ELR (cell line): Measurements from ENCODE around the gene CHADL.
"Not testable (repeated sequence)": the region's sequence is repeated elsewhere in the genome, so short reads cannot be mapped to it uniquely, and the experiment has no call there.

Experiments
- DNase-seq: peaks from one replicate; pipeline ENCODE4 v3.0.0-alpha.2; 2015; ENCODE audit warnings: low read depth

The CHADL gene, protein sequence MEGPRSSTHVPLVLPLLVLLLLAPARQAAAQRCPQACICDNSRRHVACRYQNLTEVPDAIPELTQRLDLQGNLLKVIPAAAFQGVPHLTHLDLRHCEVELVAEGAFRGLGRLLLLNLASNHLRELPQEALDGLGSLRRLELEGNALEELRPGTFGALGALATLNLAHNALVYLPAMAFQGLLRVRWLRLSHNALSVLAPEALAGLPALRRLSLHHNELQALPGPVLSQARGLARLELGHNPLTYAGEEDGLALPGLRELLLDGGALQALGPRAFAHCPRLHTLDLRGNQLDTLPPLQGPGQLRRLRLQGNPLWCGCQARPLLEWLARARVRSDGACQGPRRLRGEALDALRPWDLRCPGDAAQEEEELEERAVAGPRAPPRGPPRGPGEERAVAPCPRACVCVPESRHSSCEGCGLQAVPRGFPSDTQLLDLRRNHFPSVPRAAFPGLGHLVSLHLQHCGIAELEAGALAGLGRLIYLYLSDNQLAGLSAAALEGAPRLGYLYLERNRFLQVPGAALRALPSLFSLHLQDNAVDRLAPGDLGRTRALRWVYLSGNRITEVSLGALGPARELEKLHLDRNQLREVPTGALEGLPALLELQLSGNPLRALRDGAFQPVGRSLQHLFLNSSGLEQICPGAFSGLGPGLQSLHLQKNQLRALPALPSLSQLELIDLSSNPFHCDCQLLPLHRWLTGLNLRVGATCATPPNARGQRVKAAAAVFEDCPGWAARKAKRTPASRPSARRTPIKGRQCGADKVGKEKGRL

DNA sequence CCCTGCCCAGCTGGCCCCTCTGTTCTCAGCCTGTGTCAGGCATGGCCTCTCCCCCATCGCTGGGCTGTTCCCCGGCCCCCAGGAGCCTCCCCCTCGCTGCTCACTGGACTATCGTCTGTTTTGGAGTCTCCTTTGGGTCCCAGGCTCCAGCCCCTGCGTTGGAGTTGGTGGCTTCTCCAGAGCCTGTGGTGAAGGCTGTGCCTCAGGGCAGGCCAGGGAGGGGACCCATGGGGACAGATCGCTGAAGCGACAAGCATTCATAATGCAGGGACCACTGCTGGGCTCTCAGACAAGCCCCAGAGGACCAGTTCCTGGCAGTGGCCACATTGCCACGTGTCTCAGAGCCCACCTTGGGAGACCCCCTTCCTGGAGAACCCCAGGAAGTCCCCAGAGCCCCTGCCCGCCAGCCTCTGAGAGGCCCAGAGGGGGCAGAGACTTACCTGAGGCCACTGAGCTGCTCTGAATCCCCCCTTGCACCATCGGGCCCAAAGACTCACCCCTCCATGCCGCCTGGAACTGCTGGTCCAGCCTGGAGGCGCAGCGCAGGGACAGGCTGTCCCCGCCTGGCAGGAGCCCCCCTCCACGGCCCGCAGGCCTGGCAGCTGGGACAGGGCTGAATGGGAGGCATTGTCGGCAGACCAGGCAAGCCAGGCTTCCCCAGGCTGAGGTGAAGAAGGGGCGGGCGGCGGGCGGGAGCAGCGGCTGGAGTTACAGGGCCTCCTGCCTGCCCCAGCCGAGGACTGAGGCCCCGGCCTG is at the start of gene CHADL:
Gene CHADL, minus strand, starts transcription at position 555 of the 756 bp plus-strand sequence. Its CDS starts 50 bp downstream, at position 505.
- no peak for DNase-seq

DNA sequence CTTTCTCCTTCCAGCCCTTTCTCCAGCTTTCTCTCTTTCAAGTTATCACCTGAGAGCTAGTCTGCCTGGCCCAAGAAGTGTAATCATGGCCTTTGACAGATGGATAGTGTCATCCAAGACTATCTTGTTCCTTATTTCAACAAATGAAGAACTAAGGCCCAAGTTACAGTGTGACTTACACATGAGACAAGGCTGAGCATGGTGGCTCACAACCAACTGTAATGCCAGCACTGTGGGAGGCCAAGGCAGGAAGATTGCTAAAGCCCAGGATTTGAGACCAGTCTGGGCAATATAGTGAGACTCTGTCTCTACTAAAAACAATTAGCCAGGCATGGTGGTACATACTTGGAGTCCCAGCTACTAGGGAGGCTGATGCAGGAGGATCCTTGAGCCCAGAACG is 48.9 kb upstream of the CHADL start:
- no peak for DNase-seq

DNA sequence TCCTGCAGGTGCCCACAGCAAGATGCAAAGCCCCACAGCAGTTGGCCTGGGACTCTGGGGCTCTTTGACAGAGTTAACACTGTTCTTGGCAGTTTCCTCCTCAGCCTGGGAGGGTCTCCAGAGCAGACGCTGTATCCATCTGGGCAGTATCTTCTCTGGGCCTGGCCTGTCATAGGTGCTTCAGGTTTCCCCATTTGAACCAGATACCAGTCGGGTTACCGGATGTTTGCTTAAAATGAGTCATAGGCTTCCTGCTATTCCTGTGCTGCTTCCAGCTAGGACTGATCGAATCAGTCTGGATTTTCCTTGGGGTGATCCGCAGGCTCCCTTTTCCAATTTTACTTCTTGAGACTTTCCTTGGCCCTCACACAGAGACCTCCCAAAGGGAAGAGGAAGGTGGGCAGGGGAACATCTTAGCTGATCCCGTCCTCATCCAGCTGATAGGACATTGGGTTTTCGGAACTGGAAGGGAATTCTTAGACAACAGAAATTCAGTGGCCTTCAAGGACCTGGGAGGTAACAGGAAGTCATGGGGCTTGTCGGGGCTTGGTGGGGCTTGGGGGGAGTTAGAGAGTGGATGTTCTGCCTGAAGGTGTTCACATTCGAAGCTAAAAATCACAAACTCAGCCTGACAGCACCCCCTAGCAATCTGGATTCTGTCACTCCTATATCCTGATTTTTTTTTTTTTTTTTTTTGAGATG is 47.7 kb upstream of the CHADL start:
- peak; percentile 94 for DNase-seq

DNA sequence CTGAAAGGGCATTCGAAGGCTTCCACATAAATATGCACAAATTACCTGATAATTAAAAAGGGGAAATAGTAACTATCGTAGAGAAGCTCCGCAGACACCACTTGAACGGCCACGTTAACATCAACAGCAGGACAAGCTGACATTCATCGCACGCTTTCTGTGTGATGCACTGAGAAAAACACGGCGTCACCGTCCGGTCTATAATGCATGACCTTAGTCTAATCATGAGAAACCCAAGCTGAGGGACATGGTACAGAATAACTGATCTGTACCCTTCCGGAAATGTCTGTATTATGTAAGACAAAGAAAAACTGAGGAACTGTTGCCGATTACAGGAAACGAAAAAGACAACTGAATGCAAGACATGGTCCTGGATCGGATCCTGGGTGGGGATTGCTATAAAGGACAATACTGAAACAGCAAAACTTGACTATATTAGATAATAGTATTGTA is 45.9 kb upstream of the CHADL start:
- peak; percentile 77 for DNase-seq

DNA sequence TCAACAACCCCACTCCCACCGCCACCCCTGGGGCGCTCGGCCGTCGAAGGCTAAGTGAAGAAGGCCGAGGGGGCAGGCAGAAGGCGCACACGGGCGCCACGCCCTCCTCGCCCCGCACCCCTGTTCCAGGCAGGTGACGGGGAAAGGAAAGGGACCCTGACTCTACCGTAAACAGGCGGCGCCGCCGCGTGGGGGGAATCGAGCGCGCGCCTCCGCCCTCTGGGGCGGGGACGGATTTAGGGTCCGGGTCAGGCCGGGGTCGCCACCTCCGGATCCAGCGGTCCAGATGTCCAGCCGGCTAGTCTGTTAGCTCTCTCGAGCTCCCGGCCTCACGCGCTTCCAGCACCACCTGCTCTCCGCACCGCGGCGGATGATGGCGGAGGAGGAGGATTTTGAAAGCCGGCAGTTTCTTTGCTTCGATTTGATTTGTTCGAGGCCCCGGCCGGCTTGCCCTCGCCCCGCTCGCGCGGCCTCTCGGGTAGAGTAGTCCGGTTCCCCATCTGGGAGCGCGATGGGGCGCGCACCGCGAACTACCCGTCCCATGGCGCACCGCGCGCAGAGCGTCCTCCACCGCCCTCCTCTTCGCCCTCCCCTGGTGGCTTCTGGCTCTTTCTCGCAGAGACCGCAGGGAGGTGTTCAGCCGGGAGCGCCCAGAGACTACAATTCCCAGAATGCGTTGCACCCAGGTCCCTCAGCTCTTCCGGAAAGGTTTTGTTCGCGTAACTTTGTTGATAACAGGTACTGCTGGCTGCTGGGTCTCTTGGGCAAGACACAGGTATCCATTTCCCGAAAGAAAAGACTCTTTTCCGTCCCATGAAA is 45.3 kb upstream of the CHADL start, which contains the start of gene RANGAP1:
Gene RANGAP1, minus strand, starts transcription at position 368 of the 819 bp plus-strand sequence. CDS start 5,143 bp downstream, outside the sequence.
- peak; percentile 99 for DNase-seq

DNA sequence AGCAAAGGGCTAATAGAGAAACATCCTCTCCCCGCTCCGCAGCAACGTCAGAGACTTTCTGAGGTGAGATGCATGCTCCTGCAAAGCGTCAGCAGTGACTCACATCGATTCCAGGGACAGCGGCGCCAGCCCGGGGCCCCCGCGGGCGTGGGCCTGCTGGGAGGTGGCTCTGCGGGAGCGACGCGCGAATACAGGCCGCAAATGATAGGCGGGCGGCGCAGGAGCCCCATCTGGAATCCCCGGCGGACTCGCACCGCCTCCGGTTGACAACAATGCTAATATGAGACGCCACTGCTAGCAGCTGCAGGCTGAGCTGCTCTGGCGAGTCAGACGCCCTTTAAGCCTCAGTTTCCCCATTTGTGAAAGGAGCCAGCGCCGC is 44.7 kb upstream of the CHADL start:
- peak; percentile 98 for DNase-seq

DNA sequence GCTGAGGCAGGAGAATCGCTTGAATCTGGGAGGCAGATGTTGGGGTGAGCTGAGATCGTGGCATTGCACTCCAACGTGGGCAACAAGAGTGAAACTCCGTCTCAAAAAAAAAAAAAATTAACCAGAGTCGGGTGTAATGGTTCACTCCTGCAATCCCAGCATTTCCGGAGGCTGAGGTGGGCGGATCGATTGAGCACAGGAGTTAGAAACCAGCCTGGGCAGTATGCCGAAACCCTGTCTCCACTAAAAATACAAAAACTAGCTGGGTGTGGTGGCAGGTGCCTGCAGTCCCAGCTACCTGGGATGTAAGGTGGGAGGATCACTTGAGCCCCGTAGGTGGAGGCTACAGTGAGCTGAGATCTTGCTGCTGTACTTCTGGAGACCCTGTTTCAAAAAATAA is 43.7 kb upstream of the CHADL start:
- DNase-seq: no peak

DNA sequence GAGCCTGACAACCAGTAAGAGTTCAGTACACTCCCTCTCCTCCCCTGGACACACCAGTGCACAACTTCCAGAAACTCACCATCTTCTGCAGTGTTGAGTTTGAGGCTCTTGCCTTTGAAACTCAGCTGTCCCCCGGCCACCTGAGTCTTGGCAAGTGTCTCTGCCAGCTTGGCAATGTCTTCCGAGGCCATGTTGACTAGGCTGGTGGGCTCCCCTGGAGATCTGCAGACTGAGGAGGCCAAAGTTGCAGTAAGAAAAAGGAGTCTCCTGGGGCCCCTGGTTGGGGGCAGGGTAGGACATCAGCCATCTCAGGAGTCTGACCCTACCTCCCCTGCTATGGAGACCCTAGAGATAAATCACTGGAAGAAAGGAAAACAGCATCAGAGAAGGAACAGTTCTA is 40.1 kb upstream of the CHADL start:
- DNase-seq: no peak

DNA sequence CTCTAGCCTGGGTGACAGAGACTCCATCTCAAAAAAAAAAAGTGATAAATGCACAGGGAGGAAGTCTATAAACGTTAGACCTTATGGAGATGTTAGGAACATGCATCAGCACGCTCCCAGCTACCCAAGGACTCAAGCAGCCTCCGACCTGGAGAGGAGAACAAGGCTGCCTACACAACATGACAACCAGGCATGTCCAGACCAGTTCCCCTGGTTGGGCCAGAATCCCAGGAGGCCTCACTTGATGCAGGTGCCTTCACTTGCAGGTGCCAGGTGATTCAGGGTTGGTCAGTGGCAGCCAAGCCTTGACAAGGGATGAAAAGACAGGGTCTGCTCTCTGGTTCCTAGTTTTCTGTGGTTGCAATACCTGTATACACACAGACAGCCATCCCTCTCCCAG is 39.3 kb upstream of the CHADL start:
- no peak for DNase-seq

DNA sequence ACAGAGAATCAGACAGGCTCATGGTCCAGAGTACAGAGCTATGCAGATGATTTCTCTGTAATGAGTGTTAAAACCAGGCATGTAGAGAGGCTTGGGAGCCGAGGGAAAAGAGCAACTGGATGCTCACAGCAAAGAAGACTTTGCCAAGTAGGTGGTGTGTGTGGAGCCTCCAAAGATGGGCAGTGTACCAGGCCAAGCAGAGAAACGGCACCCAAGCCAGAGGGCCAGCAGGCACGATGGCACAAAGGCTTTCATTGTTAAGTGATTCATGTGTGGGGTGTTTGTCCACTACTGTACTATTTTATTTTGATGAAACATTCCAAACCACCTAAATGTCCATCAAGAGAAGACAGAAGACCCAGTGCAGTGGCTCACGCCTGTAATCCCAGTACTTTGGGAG is 34.1 kb upstream of the CHADL start:
- no peak for DNase-seq

DNA sequence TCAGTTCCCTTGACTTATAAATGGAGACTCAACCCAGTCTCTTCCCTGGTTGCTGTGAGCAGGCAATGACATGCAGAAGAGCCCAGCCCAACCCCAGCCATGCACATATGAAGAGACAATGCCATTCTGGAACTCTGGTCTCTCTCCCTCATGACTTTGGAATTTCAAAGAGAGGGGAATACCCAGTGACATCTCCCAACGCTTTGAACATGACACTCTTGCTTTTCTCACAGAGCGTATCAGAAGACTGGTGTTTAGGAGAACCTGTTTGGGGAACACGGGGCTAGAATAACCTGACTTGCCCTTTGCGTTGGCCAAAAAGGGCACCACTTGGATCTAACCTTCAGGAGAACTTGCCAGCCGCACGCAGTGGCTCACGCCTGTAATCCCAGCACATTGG is 32.4 kb upstream of the CHADL start:
- DNase-seq: no peak

DNA sequence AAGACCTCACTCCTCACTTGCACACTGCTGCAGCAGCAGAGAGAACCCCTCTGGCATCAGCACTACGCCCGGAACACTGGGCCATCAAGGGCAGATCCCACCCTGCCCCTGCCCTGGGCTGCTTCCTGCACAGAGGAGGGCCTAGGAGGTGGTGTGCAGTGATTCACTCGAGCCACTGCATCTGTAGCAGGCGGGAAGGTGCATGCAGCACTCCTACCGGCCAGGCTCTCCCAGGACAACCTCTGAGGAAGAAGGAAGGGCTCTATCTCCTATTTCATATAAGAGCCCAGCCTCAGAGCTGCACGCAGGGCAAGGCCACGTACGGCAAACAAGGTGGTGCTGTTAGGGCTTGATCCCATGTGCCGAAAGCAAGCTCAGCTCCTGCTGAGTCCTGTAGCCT is 31.1 kb upstream of the CHADL start:
- no peak for DNase-seq

DNA sequence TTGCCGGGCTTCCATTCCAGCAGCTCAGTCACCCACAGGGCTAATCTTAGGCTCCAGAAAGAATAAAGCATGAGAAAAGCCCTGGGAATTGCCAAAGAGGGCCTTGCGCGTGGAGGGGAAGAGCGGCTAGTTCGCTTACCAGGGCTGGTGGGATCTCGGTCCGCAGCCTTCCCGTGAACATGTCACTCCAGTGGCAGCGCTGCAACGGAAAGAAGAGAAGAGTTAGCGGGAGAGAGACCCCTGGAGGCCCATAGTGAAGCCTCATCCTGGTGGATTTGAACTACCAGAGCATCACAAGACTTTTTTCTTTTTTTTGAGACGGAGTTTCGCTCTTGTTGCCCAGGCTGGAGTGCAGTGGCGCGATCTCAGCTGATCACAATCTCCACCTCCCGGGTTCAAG is 27.2 kb upstream of the CHADL start:
- no peak for DNase-seq

DNA sequence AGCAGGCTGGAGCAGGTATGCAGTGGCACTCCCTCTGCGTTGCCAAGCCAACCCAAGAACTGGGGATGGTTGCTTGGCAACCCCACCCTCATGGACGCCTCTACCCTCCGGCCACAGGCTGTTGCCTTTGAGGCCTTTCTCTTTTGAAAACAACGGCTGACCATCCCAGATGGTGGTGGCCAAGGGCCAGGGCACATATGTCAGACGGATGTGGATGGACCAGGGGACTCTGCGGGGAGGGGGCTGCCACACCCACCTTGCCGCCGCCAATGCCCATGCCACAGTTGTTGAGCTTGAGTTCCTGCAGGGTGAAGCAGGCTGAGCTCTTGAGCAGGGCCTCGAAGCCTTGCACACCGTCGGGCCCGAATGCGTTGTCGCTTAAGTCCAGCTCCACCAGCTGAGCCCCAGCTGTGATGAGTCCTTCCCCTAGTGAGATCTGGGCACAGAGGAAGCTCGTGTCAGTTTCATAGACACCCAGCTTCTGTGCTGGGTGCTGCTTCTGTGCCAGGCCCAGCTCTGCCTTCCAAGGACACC is 23.7 kb upstream of the CHADL start:
- no peak for DNase-seq

DNA sequence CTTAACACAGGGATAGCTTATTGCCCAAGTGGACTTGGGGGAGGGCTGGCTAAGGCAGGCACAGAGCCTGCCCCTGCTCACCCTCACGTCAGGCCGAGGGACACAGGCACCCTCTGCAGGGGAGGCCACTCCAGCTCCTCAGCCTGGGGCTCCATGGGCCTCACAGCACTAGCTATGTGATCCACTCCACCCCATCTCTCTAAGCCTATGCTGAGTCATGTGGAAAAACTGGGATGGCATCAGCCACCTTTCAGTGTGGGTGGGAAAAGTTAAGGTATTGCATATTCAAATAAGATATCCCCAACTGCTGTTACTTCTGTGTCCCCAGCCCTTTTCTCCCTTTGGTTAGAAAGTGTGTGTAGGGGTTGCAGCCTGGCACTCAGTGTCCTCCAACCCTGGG is 23.0 kb upstream of the CHADL start:
- DNase-seq: no peak

DNA sequence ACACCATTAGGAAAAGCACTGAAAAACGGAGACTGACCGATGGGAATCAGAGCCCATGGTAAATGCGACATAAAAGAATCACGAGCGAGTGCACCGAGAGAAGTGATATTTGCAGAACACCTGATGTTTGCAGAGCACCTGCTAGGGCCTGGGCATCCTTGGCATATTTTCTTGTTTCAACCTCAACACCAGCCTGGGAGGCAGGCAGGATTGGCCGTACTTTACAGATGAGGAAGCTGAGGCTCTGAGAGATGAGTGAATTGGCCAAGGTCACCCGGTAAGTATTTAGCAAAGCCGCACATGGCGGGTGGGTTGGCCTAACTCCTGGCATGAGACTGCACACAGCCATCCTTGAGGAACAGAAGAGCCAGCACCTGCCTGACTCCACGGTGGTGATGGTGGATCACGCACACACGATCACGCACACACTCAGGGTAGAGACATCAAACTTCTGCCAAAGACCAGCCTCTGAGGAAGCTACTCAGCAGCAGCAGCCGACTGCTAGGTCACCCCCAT is 21.6 kb upstream of the CHADL start:
- no peak for DNase-seq

DNA sequence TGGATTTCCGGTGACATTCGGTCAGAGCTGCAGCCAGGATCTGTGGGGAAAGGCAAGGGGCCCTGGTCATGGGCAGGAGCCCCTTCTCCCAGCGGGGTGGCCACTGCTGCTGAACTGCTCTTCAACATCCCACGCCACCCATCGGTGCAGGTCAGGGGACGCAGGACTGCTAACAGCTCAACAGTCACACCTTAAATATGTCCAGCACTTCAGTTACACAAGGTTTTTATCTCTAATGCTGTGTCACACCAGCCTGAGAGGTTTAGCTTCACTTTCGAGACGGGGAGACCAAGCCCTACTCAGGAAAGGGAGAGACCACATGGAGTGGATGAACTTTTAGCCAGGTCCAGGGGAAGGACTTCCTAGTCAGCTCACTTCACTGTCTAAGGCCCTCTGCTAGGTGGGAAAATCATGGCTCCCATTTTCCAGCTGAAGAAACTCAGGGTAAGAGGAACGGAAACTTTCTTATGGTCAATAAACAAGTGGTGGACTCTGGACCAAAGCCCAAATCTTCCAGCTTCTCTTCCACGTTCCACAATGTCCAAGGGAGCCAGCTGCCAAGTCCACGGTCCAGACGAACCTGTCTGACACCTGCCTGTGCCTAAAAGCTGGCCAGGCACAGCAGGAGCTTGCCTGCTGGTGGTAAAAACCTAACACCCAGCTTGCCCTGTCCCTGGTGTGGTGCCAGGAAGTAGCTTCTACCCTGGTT is 21.0 kb upstream of the CHADL start:
- DNase-seq: no peak

DNA sequence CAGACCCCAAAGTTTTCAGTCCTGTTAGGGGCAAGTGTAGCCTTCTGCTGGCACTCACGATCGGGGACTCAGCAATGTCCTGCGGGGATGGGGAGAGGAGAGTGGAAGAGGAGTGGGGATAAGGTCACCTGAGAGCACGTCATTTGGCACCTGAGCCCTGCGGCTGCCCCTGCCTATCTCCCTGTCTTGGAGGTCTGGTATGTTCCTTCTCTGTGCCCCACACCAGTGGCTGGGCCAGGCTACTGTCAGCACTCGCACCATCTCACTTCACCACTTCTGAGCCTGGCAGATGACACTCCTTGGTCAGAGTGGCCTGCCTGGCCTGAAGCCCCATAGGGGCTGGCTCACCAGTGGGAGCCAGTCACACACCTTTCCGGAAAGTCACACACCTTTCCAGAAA is 20.1 kb upstream of the CHADL start:
- DNase-seq: no peak

DNA sequence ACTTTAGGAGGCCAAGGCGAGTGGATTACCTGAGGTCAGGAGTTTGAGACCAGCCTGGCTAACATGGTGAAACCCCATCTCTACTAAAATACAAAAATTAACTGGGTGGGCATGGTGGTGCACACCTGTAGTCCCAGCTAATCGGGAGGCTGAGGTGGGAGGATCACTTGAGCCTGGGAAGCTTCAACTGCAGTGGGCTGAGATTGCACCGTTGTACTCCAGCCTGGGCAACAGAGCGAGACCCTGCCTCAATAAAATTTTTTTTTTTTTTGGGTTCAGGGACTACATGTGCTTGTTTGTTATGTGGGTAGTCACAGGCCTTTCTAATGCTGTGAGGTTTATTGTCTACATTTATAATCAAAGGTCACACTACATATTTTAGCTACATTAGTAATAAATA is 19.0 kb upstream of the CHADL start:
- not testable (repeated sequence) for DNase-seq

DNA sequence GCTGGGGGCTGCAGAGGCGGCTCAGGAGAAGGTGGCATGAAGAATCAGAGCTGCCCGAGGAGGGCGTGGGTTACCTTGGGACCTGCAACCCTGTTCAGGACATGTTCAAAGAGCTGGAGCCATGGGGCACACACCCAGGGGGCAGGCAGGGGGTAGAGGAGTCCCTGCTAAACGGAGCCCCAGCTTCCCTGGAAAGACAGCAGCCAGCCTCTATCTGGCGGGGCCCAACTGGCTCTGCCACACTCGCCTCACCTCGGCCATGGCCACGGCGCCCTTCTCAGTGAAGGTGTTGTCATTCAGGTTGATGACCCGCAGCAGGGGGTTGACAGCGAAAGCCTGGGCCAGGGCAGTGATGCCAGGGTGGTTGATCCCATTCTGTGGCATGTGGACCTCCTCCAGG is 17.0 kb upstream of the CHADL start:
- DNase-seq: no peak
